Subcutaneous abdominal adipose tissue (tissue), 5 donors: ENCODE results near the gene BMP6.

Experiments used
- H3K27ac ChIP-seq: one replicate; pipeline ENCODE4 v1.7.0; 2013; ENCODE audit warnings: low read depth, mild to moderate bottlenecking, inconsistent platforms, low read length, moderate library complexity
- H3K27me3 ChIP-seq, 5 donors: one replicate each; pipeline ENCODE4 v1.7.0; 2013; ENCODE audit warnings: low read length in 5 of 5, inconsistent platforms in 1 of 5; ENCODE audit not compliant: control insufficient read depth in 5 of 5, insufficient read depth in 4 of 5
- H3K36me3 ChIP-seq, 5 donors: one replicate each; pipeline ENCODE4 v1.7.0; 2013; ENCODE audit warnings: low read length in 5 of 5; ENCODE audit not compliant: control insufficient read depth in 5 of 5, insufficient read depth in 5 of 5
- H3K4me1 ChIP-seq, 5 donors: one replicate each; pipeline ENCODE4 v1.7.0; 2013; ENCODE audit warnings: low read length in 5 of 5, mild to moderate bottlenecking in 3 of 5, moderate library complexity in 1 of 5; ENCODE audit not compliant: control insufficient read depth in 5 of 5, insufficient read depth in 5 of 5
- H3K4me3 ChIP-seq, 5 donors: one replicate each; pipeline ENCODE4 v1.7.0; 2013; ENCODE audit warnings: low read length in 5 of 5, low read depth in 1 of 5
- H3K9ac ChIP-seq, 5 donors: one replicate each; pipeline ENCODE4 v1.7.0; 2013; ENCODE audit warnings: low read length in 5 of 5, mild to moderate bottlenecking in 4 of 5, moderate library complexity in 3 of 5
- H3K9me3 ChIP-seq, 5 donors: one replicate each; pipeline ENCODE4 v1.7.0; 2013; ENCODE audit warnings: low read length in 5 of 5; ENCODE audit not compliant: control insufficient read depth in 5 of 5
- donor health status: healthy.
- donor health status: healthy.
- donor health status: healthy.
- donor health status: healthy.
- donor health status: healthy.

Gene BMP6

DNA sequence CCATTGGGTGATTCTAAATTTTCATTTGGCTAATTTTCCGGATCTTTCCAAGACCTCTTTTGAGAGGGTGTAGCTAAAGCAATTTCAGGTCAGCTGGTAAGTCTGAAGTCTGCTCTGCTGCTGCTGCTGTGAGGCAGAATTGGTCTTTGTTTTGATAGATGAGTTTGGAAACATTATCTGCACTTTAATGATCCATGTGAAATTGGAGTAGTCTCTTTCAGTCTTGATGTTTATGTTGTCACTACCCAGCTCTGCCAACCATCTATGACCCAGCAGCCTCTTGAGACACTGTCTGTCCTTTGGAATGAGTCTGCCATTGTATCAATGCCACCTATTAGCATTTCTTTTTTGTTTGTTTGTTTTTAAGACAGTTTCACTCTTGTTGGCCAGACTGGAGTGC, 140.6 kb downstream of the BMP6 start:
- Histone ChIP-seq H3K4me3 (no peak overlapping the region), H3K4me1 (no peaks in the 10 kb centered on the region), H3K27me3 (peaks cover 0 to 4% (median 0%) of the 10 kb centered on the region in 5 donors), H3K9me3 (no peaks in the 10 kb centered on the region), H3K36me3 (peaks cover 0 to 24% (median 4%) of the 10 kb centered on the region in 5 donors), H3K27ac (no peak overlapping the region), H3K9ac (no peak overlapping the region)

DNA sequence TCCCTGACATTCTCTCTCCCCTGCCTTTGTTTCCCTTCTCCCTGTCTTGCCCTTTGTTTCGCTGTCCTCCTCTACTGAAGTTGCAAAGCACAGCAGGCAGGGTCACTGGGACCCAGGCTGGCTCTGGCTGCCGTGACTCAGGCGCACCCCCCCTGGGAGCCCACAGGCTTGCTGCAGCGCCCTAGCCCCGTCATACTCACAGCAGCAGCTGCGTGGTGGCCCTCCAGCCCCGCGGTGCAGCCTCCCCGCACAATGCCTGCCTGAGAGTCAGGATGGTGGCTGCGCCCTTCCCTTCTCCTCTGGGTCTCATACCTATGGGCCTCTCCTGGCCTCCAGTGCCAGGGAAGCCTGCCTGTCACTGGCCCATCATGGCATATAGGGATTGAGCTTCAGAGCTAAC, 143.0 kb downstream of the BMP6 start:
- Histone ChIP-seq H3K9ac (no peak overlapping the region), H3K4me1 (no peaks in the 10 kb centered on the region), H3K36me3 (peaks cover 0 to 13% (median 2%) of the 10 kb centered on the region in 5 donors), H3K9me3 (peaks cover 0 to 9% (median 7%) of the 10 kb centered on the region in 5 donors), H3K27ac (no peak overlapping the region), H3K27me3 (peaks cover 0 to 4% (median 0%) of the 10 kb centered on the region in 5 donors), H3K4me3 (no peak overlapping the region)

DNA sequence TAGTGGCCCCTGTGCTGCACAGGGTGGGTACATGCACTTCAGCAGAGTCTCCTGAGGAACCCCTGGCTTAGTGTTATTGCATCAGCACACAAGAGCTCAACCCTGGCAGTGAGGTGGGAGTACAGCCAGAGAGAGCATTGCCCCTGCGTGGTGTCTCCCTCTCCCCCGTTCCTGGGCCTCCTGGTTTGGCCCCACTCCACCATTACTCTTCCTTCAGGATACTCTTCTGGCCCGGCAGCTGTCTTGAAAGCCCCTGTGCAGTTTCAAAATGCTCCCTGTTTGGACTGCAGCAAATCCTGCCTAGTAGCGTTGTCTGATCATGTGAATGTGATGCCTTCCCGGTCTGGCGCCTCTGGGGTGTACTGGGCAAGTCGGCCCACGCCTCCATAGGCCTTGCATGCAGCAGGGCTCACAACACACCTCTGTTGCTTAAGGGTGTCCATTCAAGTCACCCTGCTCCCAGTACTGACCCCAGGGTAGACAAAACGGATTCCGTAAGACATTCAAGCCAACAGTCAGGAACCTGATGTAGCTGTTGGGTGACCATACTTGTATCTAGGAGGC, 152.6 kb downstream of the BMP6 start:
- Histone ChIP-seq H3K9ac (no peak overlapping the region), H3K27me3 (no peaks in the 10 kb centered on the region), H3K4me3 (no peak overlapping the region), H3K9me3 (peaks cover 0 to 2% (median under 1%) of the 10 kb centered on the region in 5 donors), H3K36me3 (peaks cover 20 to 52% (median 41%) of the 10 kb centered on the region in 5 donors), H3K4me1 (no peaks in the 10 kb centered on the region), H3K27ac (no peak overlapping the region)

DNA sequence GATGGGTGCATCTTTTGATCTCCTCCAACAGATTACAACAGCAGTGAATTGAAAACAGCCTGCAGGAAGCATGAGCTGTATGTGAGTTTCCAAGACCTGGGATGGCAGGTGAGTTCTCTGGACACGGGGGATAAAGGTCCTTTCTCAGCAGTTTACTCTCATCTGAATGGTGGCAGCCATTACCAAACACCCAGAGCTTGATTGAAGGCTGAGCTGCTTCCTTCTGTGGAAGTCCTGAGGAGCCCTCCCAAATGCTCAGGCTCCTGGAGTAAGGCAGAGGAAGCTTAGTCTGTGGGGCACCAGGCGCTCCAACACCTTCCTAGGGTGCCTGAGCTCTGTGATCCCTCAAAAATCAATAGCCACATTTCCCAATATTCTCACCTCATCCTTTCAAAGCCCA, 153.1 kb downstream of the BMP6 start:
- no peak overlapping the region for H3K27ac ChIP-seq
- H3K36me3 ChIP-seq = peaks cover 20 to 57% (median 47%) of the 10 kb centered on the region in 5 donors
- no peak overlapping the region for H3K9ac ChIP-seq
- no peaks in the 10 kb centered on the region for H3K4me1 ChIP-seq
- H3K27me3 ChIP-seq = no peaks in the 10 kb centered on the region
- no peak overlapping the region for H3K4me3 ChIP-seq
- H3K9me3 ChIP-seq = no peaks in the 10 kb centered on the region

DNA sequence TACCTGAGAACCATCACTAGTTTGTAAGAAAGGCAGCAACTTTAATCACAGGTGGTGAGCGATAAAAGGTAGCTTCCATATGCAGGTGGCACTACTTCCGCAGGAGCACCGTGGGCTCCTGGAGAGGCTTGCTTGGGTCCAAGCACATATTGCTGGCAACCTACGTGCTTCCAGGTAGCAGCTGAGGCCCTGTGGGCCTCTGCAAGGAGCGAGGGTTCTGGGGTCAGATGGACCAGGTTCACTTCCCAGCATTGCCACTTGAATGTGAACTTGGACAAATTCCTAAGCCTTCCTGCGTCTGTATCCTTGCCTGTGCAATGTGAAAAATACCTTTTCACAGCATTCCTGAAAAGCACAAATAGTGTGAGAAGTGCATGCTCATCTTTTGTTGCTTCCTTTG, 153.7 kb downstream of the BMP6 start:
- Histone ChIP-seq H3K36me3 (peaks cover 23 to 63% (median 52%) of the 10 kb centered on the region in 5 donors), H3K4me1 (no peaks in the 10 kb centered on the region), H3K27ac (no peak overlapping the region), H3K9me3 (no peaks in the 10 kb centered on the region), H3K9ac (no peak overlapping the region), H3K4me3 (no peak overlapping the region), H3K27me3 (no peaks in the 10 kb centered on the region)

DNA sequence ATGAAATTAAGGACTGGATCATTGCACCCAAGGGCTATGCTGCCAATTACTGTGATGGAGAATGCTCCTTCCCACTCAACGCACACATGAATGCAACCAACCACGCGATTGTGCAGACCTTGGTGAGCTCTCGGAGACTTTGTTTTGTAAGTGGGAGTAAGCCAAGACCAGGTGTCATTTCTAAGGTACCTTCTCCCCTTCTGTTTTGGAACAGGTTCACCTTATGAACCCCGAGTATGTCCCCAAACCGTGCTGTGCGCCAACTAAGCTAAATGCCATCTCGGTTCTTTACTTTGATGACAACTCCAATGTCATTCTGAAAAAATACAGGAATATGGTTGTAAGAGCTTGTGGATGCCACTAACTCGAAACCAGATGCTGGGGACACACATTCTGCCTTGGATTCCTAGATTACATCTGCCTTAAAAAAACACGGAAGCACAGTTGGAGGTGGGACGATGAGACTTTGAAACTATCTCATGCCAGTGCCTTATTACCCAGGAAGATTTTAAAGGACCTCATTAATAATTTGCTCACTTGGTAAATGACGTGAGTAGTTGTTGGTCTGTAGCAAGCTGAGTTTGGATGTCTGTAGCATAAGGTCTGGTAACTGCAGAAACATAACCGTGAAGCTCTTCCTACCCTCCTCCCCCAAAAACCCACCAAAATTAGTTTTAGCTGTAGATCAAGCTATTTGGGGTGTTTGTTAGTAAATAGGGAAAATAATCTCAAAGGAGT, 154.2 kb downstream of the BMP6 start:
- peaks cover 29 to 68% (median 58%) of the 10 kb centered on the region in 5 donors for H3K36me3 ChIP-seq
- H3K27ac ChIP-seq = no peak overlapping the region
- no peaks in the 10 kb centered on the region for H3K9me3 ChIP-seq
- no peaks in the 10 kb centered on the region for H3K27me3 ChIP-seq
- H3K4me1 ChIP-seq = no peaks in the 10 kb centered on the region
- H3K4me3 ChIP-seq = no peak overlapping the region
- H3K9ac ChIP-seq = no peak overlapping the region

DNA sequence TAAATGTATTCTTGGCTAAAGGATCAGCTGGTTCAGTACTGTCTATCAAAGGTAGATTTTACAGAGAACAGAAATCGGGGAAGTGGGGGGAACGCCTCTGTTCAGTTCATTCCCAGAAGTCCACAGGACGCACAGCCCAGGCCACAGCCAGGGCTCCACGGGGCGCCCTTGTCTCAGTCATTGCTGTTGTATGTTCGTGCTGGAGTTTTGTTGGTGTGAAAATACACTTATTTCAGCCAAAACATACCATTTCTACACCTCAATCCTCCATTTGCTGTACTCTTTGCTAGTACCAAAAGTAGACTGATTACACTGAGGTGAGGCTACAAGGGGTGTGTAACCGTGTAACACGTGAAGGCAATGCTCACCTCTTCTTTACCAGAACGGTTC, 154.8 kb downstream of the BMP6 start:
- H3K4me3 ChIP-seq = no peak overlapping the region
- H3K9me3 ChIP-seq = no peaks in the 10 kb centered on the region
- H3K36me3 ChIP-seq = peaks cover 35 to 74% (median 63%) of the 10 kb centered on the region in 5 donors
- no peak overlapping the region for H3K27ac ChIP-seq
- no peak overlapping the region for H3K9ac ChIP-seq
- no peaks in the 10 kb centered on the region for H3K4me1 ChIP-seq
- no peaks in the 10 kb centered on the region for H3K27me3 ChIP-seq

DNA sequence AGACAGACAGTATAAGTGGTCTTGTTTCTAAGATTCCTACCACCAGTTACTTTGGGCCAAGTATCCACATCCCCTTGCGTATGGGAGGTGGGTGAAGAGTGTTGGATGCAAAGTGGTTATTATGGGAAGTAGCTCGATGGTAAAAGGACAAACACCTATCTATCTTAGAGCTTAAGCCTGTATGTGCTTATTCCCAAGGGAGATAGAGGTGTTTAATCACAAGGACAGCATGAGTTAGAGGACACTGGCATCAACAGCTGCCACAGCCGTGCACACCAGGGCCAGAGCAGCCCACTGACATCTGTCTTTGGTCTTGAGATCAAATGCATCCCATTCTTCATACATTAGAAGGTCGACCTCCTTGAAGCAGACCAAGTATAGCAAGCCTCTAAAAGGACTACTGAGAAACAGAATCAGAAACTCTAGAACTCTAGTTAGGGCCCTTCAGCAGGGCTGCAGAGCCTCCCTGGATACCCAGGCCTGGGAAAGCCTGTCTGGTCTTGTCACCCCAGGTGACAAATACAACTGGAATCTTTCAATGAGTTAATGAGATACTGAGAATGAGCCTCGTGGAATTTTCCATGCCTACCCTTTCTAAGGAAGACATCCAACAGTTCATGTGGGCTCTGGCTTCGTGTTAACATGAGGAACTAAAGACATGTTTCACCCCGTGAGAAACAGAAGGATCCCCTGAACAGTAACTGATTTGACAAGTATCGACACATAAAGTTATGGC, 156.0 kb downstream of the BMP6 start:
- Histone ChIP-seq H3K36me3 (peaks cover 40 to 86% (median 75%) of the 10 kb centered on the region in 5 donors), H3K27ac (no peak overlapping the region), H3K27me3 (no peaks in the 10 kb centered on the region), H3K9ac (no peak overlapping the region), H3K4me1 (no peaks in the 10 kb centered on the region), H3K4me3 (no peak overlapping the region), H3K9me3 (no peaks in the 10 kb centered on the region)

DNA sequence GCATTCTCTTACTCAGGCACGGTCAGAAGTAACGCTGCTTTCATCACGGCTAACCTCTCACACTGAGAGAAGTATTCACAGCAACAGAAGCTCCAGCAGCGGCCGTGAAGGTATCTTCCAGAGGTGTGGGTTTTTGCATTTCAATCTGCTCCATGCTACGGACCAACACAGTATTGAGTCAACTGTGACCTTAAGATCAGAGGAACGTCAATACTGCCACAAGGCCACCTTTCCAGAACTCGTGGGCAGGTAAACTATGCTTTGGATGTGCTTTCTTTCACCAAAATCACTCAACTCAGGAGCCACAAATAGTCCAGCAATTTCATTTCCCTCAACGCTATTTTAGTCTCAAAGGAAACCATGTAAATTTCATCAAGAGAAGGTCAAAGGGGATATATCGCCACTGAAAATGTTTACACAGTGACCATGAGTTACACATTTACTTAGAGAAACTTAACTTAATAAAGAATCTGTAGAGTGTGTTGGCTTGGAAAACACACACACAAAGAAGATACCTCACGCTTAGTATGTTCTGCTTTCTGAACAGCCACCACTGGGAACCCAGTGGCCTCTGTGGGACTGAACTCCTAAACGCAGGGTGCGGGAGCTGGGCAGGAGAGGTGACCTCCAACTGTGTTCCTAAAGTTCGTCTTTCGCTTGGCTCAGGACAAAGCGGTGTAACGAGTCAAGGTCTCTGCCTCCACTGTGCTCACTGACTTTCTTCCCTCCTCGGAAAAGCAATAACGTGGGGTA, 156.8 kb downstream of the BMP6 start:
- H3K36me3 ChIP-seq = peaks cover 40 to 94% (median 83%) of the 10 kb centered on the region in 5 donors
- H3K27ac ChIP-seq = no peak overlapping the region
- no peak overlapping the region for H3K9ac ChIP-seq
- no peaks in the 10 kb centered on the region for H3K4me1 ChIP-seq
- H3K9me3 ChIP-seq = no peaks in the 10 kb centered on the region
- H3K4me3 ChIP-seq = no peak overlapping the region
- no peaks in the 10 kb centered on the region for H3K27me3 ChIP-seq
